ENCODE measurements around the gene SURF2.
"Not testable (repeated sequence)": the region's sequence is repeated elsewhere in the genome, so short reads cannot be mapped to it uniquely, and the experiment has no call there.

Gene SURF2

GRCh38 chr9:133331641-133332380 lies 24.5 kb upstream of the SURF2 start:
- TF ChIP-seq, protein P1, sequence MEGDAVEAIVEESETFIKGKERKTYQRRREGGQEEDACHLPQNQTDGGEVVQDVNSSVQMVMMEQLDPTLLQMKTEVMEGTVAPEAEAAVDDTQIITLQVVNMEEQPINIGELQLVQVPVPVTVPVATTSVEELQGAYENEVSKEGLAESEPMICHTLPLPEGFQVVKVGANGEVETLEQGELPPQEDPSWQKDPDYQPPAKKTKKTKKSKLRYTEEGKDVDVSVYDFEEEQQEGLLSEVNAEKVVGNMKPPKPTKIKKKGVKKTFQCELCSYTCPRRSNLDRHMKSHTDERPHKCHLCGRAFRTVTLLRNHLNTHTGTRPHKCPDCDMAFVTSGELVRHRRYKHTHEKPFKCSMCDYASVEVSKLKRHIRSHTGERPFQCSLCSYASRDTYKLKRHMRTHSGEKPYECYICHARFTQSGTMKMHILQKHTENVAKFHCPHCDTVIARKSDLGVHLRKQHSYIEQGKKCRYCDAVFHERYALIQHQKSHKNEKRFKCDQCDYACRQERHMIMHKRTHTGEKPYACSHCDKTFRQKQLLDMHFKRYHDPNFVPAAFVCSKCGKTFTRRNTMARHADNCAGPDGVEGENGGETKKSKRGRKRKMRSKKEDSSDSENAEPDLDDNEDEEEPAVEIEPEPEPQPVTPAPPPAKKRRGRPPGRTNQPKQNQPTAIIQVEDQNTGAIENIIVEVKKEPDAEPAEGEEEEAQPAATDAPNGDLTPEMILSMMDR (conservative IDR thresholded peaks at IDR 0.05; ENCODE audit: low read length) = no peak
- no peak for DNase-seq (ENCODE audit: low read depth)
- H3K4me3 ChIP-seq (ENCODE audit: low read length) = no peak overlapping the region

- DNase-seq (ENCODE audit: low read depth) = no peak
- TF ChIP-seq, protein P1 (conservative IDR thresholded peaks at IDR 0.05; ENCODE audit: low read length) = no peak
- no peak overlapping the region for H3K4me3 ChIP-seq (ENCODE audit: low read length)
These were observed 24.0 kb upstream of the SURF2 start for GRCh38 chr9:133332381-133332730.

GRCh38 chr9:133333011-133333410 lies 23.3 kb upstream of the SURF2 start:
- TF ChIP-seq, protein P1 (conservative IDR thresholded peaks at IDR 0.05; ENCODE audit: low read length) = no peak
- no peak overlapping the region for H3K4me3 ChIP-seq (ENCODE audit: low read length)
- DNase-seq (ENCODE audit: low read depth) = no peak

DNA sequence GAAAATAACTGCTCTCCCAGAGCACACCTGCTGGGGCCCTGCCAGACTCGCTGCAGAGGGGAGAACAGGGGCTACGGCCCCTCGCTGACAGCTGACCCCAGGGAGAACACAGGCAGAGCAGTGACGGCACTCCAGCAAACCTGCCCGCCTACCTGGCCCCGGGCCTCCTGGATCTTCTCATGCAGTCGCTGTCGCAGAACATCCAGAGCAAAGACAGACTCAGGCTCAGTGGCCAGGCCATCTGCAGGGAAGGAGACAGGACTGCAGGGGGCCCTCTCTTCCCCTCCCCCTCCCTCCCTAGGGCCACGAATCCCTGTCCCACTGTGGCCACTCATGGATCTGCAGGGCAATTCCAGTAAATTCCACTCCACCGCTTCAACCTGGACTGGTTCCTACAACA lies 22.8 kb upstream of the SURF2 start:
- no peak overlapping the region for H3K4me3 ChIP-seq (ENCODE audit: low read length)
- no peak for DNase-seq (ENCODE audit: low read depth)
- TF ChIP-seq, protein P1 (conservative IDR thresholded peaks at IDR 0.05; ENCODE audit: low read length) = no peak

DNA sequence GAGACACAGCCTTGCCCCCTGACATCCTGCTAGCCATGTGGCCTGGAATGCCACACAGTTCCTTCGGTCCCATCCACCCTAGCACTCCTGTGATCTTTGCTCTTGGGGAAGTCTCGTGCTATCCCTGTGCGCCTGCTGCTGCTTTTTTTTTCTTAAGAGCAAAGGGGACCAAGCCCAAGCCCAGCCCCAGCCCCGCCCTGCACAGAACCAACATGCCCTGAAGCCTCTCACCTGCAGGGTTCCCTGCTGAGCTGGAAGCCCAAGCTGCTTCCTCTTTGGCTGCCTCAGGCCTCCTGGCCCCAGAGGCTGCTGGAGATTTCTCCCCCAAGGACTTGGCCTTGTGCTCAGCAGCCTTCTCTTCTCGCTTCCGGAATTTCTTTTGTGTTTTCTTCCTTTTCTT lies 22.2 kb upstream of the SURF2 start:
- TF ChIP-seq, protein P1 (conservative IDR thresholded peaks at IDR 0.05; ENCODE audit: low read length) = no peak
- DNase-seq (ENCODE audit: low read depth) = no peak
- no peak overlapping the region for H3K4me3 ChIP-seq (ENCODE audit: low read length)

- peak overlapping the region; percentile 94 for H3K4me3 ChIP-seq (ENCODE audit: low read length)
- DNase-seq (ENCODE audit: low read depth) = not testable (repeated sequence)
These were observed 21.5 kb upstream of the SURF2 start for GRCh38 chr9:133334888-133335287.

DNA sequence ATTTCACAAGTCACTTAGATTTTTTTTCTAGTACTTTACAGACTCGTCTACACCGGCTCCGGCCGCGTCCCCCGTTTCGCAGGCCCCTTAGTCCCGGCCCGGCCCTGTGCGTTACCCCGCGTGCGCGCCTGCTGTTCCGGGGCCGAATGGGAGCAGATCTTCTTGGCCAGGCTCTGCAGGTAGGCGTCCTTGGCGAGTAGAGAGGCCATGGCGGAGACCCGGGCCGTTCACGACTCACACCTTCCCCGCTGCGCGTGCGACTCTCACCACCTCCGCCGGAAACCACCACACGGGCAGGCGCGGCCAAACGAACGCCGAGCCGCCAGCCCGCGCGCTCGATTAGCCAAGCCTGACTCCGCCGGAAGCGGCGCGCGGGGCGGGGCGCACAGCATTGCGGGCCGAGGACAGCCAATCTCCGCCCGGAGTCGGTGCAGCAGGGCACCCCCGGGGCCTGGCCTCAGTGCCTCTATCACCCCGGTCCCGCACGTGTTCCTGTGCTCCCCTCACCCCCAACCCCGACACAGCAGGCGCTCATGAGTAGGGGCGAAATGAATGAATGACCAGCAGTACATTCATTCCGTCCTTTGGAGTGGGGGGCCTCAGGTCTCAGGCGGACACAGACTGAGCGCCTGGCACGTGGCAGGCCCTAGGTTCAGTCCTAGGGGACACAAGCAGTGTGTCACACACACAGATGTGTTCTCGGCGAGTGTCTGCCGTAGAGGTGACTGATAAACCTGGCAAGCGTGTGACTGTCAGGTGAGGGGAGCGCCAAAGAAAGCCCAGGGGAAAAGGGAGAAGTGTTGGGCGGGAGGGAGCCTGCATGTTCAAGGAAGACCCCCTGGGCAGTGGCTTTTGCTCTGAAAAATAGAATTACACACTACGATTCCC lies 20.2 kb upstream of the SURF2 start, which contains the start of gene SURF6:
Gene SURF6 (minus strand): TSS at position 265 of the 888 bp plus-strand sequence. CDS start 56 bp downstream, at position 209.
- DNase-seq (ENCODE audit: low read depth) = peak; percentile 87
- peak within 1 kb of the TSS; percentile 94 for H3K4me3 ChIP-seq (ENCODE audit: low read length)
- TF ChIP-seq, protein P1 (conservative IDR thresholded peaks at IDR 0.05; ENCODE audit: low read length) = no peak

All from AG10803 (cell line).